ENCODE measurements around the gene ANKRD11. TPM values are rescaled to one million over a fixed set of nuclear protein-coding genes. Genes with fewer than 3 reads are reported as not detected.
A peak's percentile ranks its signal among the peaks of the same experiment; 100 is the strongest.
"Not testable (repeated sequence)": the region's sequence is repeated elsewhere in the genome, so short reads cannot be mapped to it uniquely, and the experiment has no call there.

Gene ANKRD11
- total RNA-seq, 2 experiments from 2014 or later = 174 to 177 TPM

DNA sequence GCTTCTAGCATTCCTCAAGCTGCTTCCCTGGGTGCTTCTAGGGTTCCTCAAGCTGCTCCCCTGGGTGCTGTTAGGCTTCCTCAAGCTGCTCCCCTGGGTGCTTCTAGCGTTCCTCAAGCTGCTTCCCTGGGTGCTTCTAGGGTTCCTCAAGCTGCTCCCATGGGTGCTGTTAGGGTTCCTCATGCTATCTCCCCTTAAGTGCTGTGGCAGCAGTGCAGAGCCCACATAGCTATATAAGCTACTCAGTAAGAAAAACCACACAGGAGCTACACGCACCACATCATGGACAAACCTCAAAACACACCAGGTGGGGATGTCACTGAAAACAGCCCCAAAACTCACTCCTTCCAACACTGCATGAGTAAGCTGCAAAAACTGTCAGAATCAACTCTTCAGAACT is 35.2 kb downstream of the ANKRD11 start:
- Mint-ChIP-seq H3K4me3 (no peak overlapping the region), H3K27ac (peak overlapping the region; percentile 67)

GRCh38 chr16:89454378-89455125 is 35.8 kb downstream of the ANKRD11 start:
- H3K4me1 Mint-ChIP-seq (ENCODE audit: low read depth) = peaks cover 78% of the 10 kb centered on the region
- H3K9me3 Mint-ChIP-seq; H3K36me3 Mint-ChIP-seq (ENCODE audit: low read depth); intact Hi-C loops (cut with micrococcal nuclease); H3K4me3 Mint-ChIP-seq; H3K27me3 Mint-ChIP-seq (ENCODE audit: low read depth); H3K27ac Mint-ChIP-seq; DNase-seq: not testable (repeated sequence)
- CTCF ChIA-PET = interaction anchor here (0.9 kb wide), 1 partner anchor 22 kb away, joined by 4 read pairs; no protein-coding TSS in a partner anchor

More for the DNA sequence above, 35.2 kb downstream of the ANKRD11 start:
- CTCF ChIA-PET = no interaction called here
- no peak for DNase-seq
- no peaks in the 10 kb centered on the region for H3K9me3 Mint-ChIP-seq
- H3K36me3 Mint-ChIP-seq (ENCODE audit: low read depth) = peaks cover 6% of the 10 kb centered on the region
- no peaks in the 10 kb centered on the region for H3K27me3 Mint-ChIP-seq (ENCODE audit: low read depth)
- intact Hi-C loops (cut with micrococcal nuclease) = no loop called here
- H3K4me1 Mint-ChIP-seq (ENCODE audit: low read depth) = peaks cover 73% of the 10 kb centered on the region

DNA sequence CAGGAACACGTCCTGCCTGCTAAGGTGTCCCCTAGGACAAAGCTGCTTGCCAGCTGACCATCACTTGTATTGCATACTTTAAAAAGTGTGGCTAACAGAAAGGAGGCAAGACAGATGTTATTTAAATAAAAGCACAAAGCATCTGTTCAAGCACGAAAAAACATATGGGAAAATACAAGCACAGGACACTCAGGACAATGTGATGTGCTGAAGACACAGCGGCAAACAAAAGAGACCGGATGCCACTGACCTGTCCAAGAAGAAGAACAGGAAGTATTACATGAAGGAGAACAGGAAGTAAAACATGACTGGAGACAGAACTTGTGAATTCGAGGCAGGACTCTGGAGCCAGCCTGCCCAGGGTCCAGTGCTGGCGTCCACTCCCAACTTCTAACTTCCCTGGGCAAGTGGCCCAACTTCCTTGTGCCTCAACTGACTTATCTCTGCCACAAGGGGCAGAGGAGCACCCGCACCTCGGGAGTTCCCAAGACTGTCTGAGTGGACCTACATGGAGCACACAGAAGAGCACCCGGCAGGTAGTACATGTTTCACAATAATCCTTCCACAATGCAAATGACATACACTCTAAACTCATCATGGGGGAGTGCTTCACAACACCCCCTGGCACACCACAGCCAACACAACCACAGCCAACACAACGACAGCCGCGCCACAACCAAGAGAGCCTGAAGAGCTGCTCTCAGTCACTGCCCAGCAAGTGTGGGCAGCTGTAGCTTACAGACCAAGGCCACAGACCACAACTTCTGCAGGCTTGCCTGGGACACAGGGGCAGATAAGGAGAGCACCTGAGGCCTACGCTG is 36.6 kb downstream of the ANKRD11 start:
- intact Hi-C loops (cut with micrococcal nuclease) = no loop called here
- no peak overlapping the region for H3K4me3 Mint-ChIP-seq
- peaks cover 78% of the 10 kb centered on the region for H3K4me1 Mint-ChIP-seq (ENCODE audit: low read depth)
- DNase-seq = no peak
- H3K36me3 Mint-ChIP-seq (ENCODE audit: low read depth) = peaks cover 8% of the 10 kb centered on the region
- CTCF ChIA-PET = interaction anchor here (0.9 kb wide), 1 partner anchor 21 kb away, joined by 4 read pairs; no protein-coding TSS in a partner anchor
- no peaks in the 10 kb centered on the region for H3K27me3 Mint-ChIP-seq (ENCODE audit: low read depth)
- no peaks in the 10 kb centered on the region for H3K9me3 Mint-ChIP-seq
- no peak overlapping the region for H3K27ac Mint-ChIP-seq

DNA sequence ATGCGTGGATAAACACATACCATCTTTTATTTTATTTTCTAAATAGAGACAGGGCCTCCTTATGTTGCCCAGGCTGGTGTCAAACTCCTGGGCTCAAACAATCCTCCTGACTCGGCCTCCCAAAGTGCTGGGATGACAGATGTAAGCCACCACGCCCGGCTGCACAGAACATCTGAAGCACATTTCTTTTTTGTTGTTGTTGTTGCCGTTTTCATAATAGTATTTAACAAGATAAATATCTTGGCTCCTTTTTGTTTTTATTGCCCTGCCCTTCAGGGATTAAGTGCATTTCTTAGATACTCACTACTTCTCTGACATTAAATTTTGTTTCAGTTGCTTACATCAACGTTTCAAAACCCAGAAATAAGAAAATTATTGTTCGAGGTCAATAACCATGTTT is 37.4 kb downstream of the ANKRD11 start:
- no peak for DNase-seq
- peaks cover 8% of the 10 kb centered on the region for H3K36me3 Mint-ChIP-seq (ENCODE audit: low read depth)
- peaks cover 82% of the 10 kb centered on the region for H3K4me1 Mint-ChIP-seq (ENCODE audit: low read depth)
- H3K27ac Mint-ChIP-seq = no peak overlapping the region
- no peak overlapping the region for H3K4me3 Mint-ChIP-seq
- CTCF ChIA-PET = no interaction called here
- H3K9me3 Mint-ChIP-seq = no peaks in the 10 kb centered on the region
- intact Hi-C loops (cut with micrococcal nuclease) = no loop called here
- no peaks in the 10 kb centered on the region for H3K27me3 Mint-ChIP-seq (ENCODE audit: low read depth)

GRCh38 chr16:89452241-89452640 is 38.1 kb downstream of the ANKRD11 start:
- H3K4me3 Mint-ChIP-seq = no peak overlapping the region
- intact Hi-C loops (cut with micrococcal nuclease) = no loop called here
- H3K9me3 Mint-ChIP-seq = no peaks in the 10 kb centered on the region
- H3K27me3 Mint-ChIP-seq (ENCODE audit: low read depth) = no peaks in the 10 kb centered on the region
- H3K36me3 Mint-ChIP-seq (ENCODE audit: low read depth) = peaks cover 8% of the 10 kb centered on the region
- H3K4me1 Mint-ChIP-seq (ENCODE audit: low read depth) = peaks cover 83% of the 10 kb centered on the region
- DNase-seq = no peak
- CTCF ChIA-PET = no interaction called here
- no peak overlapping the region for H3K27ac Mint-ChIP-seq

GRCh38 chr16:89450537-89450936 is 39.8 kb downstream of the ANKRD11 start:
- Mint-ChIP-seq H3K27ac (peak overlapping the region; percentile 25), H3K4me1 (ENCODE audit: low read depth) (peaks cover 86% of the 10 kb centered on the region), H3K27me3 (ENCODE audit: low read depth) (no peaks in the 10 kb centered on the region), H3K9me3 (no peaks in the 10 kb centered on the region), H3K4me3 (no peak overlapping the region), H3K36me3 (ENCODE audit: low read depth) (peaks cover 4% of the 10 kb centered on the region)
- intact Hi-C loops (cut with micrococcal nuclease) = no loop called here
- CTCF ChIA-PET = no interaction called here
- no peak for DNase-seq

DNA sequence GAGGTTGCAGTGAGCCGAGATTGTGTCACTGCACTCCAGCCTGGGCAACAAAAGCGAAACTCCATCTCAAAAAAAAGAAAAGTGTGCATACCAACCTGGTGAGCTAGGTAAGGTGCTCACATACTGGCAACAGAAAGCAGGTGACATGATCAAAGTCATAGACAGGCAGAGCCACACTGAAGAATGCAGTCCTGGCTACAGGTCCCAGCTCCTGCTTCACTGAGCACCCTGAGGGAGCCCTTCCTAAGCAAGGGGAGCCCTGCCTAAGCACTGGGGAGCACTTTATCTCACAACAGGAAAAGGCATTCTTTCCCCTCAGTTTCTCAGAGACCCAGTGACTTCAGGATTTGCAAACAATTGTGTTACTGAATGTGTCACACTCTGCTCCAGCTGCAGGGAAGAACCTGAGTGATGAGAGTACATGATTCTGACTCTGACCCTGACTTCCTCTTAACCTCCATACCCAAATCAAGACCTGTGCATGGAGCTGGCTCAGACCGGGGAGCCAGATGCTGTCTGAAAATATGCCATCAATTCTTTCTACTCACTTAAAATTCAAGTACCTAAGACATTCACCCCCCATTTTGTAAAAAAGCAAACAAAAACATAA is 40.5 kb downstream of the ANKRD11 start:
- DNase-seq = peak; percentile 28
- Mint-ChIP-seq H3K4me3 (no peak overlapping the region), H3K4me1 (ENCODE audit: low read depth) (peaks cover 88% of the 10 kb centered on the region), H3K27ac (peak overlapping the region; percentile 46), H3K9me3 (no peaks in the 10 kb centered on the region), H3K27me3 (ENCODE audit: low read depth) (no peaks in the 10 kb centered on the region), H3K36me3 (ENCODE audit: low read depth) (peaks cover 2% of the 10 kb centered on the region)
- CTCF ChIA-PET = no interaction called here
- intact Hi-C loops (cut with micrococcal nuclease) = no loop called here

- no peak overlapping the region for H3K4me3 Mint-ChIP-seq
- peaks cover 92% of the 10 kb centered on the region for H3K4me1 Mint-ChIP-seq (ENCODE audit: low read depth)
- no peaks in the 10 kb centered on the region for H3K9me3 Mint-ChIP-seq
- CTCF ChIA-PET = no interaction called here
- H3K27me3 Mint-ChIP-seq (ENCODE audit: low read depth) = no peaks in the 10 kb centered on the region
- no peak for DNase-seq
- H3K27ac Mint-ChIP-seq = peak overlapping the region; percentile 16
- peaks cover 2% of the 10 kb centered on the region for H3K36me3 Mint-ChIP-seq (ENCODE audit: low read depth)
- intact Hi-C loops (cut with micrococcal nuclease) = no loop called here
These were observed 41.7 kb downstream of the ANKRD11 start for GRCh38 chr16:89448656-89449055.

DNA sequence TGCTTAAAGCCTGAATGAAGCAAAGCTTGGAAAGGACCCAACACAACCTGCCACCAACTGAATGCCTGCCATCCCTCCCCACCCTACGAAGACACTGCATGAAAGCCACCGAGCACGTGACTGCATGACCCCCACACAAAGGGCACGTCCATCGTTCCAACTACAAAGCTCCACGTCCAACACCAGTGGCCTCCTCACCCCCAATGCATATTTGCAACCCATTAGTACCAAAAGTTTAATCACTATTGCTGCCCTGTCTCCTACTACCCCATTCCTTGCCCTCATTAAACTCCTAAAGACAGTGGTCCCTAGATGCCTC is 43.4 kb downstream of the ANKRD11 start:
- Mint-ChIP-seq H3K27ac (peak overlapping the region; percentile 71), H3K4me1 (ENCODE audit: low read depth) (peaks cover 93% of the 10 kb centered on the region), H3K9me3 (no peaks in the 10 kb centered on the region), H3K27me3 (ENCODE audit: low read depth) (no peaks in the 10 kb centered on the region), H3K36me3 (ENCODE audit: low read depth) (peaks cover 2% of the 10 kb centered on the region), H3K4me3 (peak overlapping the region; percentile 7)
- CTCF ChIA-PET = interaction anchor here (1.3 to 1.7 kb wide), 2 partner anchors 11 to 24 kb away, joined by 3 to 4 read pairs; no protein-coding TSS in a partner anchor
- intact Hi-C loops (cut with micrococcal nuclease) = no loop called here
- DNase-seq = no peak

DNA sequence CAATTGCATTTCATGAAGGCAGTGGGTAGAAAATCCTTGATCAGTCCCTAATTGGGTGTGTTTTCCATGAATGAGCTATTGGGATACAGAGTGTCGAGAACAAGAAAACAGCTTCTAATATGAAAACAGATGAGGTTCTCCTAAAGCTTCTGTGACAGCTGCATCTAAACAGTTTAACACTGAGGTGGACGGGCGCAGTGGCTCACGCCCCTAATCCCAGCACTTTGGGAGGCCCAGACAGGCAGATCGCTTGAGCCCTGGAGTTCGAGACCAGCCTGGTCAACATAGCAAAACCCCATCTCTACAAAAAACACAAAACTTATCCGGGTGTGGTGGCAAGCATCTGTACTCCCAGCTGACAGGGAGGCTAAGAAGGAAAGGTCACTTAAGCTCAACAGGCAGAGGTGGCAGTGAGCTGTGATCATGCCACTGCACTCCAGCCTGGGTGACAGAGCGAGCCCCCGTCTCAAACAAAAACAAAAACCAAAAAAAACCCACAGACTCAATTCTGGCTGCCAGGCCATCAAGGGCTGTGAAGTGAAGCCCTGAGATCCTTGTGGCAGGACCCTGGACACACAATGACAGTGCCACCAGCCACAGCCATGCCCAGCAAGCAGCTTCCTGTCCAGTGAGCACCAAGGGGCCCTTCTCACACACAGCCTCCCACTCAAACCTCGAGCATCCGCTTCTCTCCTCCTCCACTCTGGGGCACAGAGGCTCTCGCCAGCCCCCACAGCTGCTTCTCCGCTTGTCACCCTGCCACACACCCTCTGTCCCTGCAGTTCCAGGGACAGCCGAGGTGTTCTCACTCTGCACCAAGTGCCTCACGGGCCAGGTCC is 44.0 kb downstream of the ANKRD11 start:
- CTCF ChIA-PET = interaction anchor here (0.6 to 1.7 kb wide), 4 partner anchors 10 to 57 kb away, joined by 3 to 4 read pairs (median 3); no protein-coding TSS in a partner anchor
- Mint-ChIP-seq H3K27ac (peak overlapping the region; percentile 71), H3K4me1 (ENCODE audit: low read depth) (peaks cover 93% of the 10 kb centered on the region), H3K9me3 (no peaks in the 10 kb centered on the region), H3K4me3 (peak overlapping the region; percentile 7), H3K36me3 (ENCODE audit: low read depth) (peaks cover 2% of the 10 kb centered on the region), H3K27me3 (ENCODE audit: low read depth) (no peaks in the 10 kb centered on the region)
- intact Hi-C loops (cut with micrococcal nuclease) = no loop called here
- peak; percentile 38 for DNase-seq

DNA sequence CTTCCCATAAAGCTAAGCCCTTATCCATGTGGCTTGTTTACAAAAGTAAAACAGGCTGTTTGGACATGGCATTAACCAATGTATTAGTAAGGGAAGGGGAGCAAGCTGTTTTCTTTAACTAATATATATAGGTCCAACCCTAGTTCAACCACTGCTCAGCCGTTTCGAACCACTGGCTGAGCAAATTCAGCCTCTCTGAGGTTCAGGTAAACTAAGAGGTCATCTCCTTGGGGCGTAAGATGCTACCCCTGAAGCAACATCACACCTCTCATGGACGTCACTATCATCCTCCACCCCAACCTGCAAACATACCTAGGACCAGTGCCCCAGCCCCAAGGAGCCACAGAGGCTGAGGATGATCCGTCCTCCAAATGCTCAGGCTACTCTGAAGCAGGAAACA is 45.2 kb downstream of the ANKRD11 start:
- peaks cover 5% of the 10 kb centered on the region for H3K36me3 Mint-ChIP-seq (ENCODE audit: low read depth)
- no peaks in the 10 kb centered on the region for H3K9me3 Mint-ChIP-seq
- H3K4me3 Mint-ChIP-seq = no peak overlapping the region
- no peaks in the 10 kb centered on the region for H3K27me3 Mint-ChIP-seq (ENCODE audit: low read depth)
- peaks cover 93% of the 10 kb centered on the region for H3K4me1 Mint-ChIP-seq (ENCODE audit: low read depth)
- no peak for DNase-seq
- CTCF ChIA-PET = no interaction called here
- intact Hi-C loops (cut with micrococcal nuclease) = loop anchor here (2.0 kb wide), 1 partner anchor 60 kb away; no protein-coding TSS in a partner anchor
- no peak overlapping the region for H3K27ac Mint-ChIP-seq

GRCh38 chr16:89444728-89445127 is 45.6 kb downstream of the ANKRD11 start:
- H3K4me3 Mint-ChIP-seq = no peak overlapping the region
- CTCF ChIA-PET = interaction anchor here (1.4 kb wide), 1 partner anchor 113 kb away, joined by 3 read pairs; no protein-coding TSS in a partner anchor
- no peaks in the 10 kb centered on the region for H3K9me3 Mint-ChIP-seq
- H3K36me3 Mint-ChIP-seq (ENCODE audit: low read depth) = peaks cover 7% of the 10 kb centered on the region
- no peak for DNase-seq
- no peaks in the 10 kb centered on the region for H3K27me3 Mint-ChIP-seq (ENCODE audit: low read depth)
- intact Hi-C loops (cut with micrococcal nuclease) = loop anchor here (2.0 kb wide), 1 partner anchor 60 kb away; no protein-coding TSS in a partner anchor
- peaks cover 93% of the 10 kb centered on the region for H3K4me1 Mint-ChIP-seq (ENCODE audit: low read depth)
- no peak overlapping the region for H3K27ac Mint-ChIP-seq
